Measurements from ENCODE around the gene CCDC167. TPM values are rescaled to one million over a fixed set of nuclear protein-coding genes. Genes with fewer than 3 reads are reported as not detected.

Gene CCDC167
- 41.4 and 47.6 TPM in 2 replicates for total RNA-seq (2014; rRNA removed)
- 63.4 TPM for polyA plus RNA-seq (2012)

- DNase-seq (ENCODE audit: low read depth), result peak; percentile 98
Measured at GRCh38 chr6:37499433-37500293, at the start of gene CCDC167. Gene CCDC167, minus strand, starts transcription at chr6:37499893. Its CDS starts 30 bp downstream, at chr6:37499863.

GRCh38 chr6:37549154-37549553, 49.5 kb upstream of the CCDC167 start:
- DNase-seq (ENCODE audit: low read depth), result no peak

- DNase-seq (ENCODE audit: low read depth), result no peak
Measured at GRCh38 chr6:37548067-37548674, 48.5 kb upstream of the CCDC167 start.

- DNase-seq (ENCODE audit: low read depth), result peak; percentile 27
Measured at GRCh38 chr6:37547564-37548061, 47.9 kb upstream of the CCDC167 start.

- DNase-seq (ENCODE audit: low read depth), result no peak
Measured at GRCh38 chr6:37546141-37546871, 46.6 kb upstream of the CCDC167 start.

GRCh38 chr6:37544530-37544929, 44.8 kb upstream of the CCDC167 start:
- no peak for DNase-seq (ENCODE audit: low read depth)

GRCh38 chr6:37543361-37543760, 43.7 kb upstream of the CCDC167 start:
- DNase-seq (ENCODE audit: low read depth), result no peak

GRCh38 chr6:37541346-37541745, 41.7 kb upstream of the CCDC167 start:
- no peak for DNase-seq (ENCODE audit: low read depth)

GRCh38 chr6:37540390-37540789, 40.7 kb upstream of the CCDC167 start:
- DNase-seq (ENCODE audit: low read depth), result no peak

GRCh38 chr6:37540029-37540352, 40.3 kb upstream of the CCDC167 start:
- no peak for DNase-seq (ENCODE audit: low read depth)

GRCh38 chr6:37539171-37540028, 39.7 kb upstream of the CCDC167 start:
- DNase-seq (ENCODE audit: low read depth), result peak; percentile 17

GRCh38 chr6:37538107-37538506, 38.4 kb upstream of the CCDC167 start:
- peak; percentile 25 for DNase-seq (ENCODE audit: low read depth)

GRCh38 chr6:37537548-37537947, 37.9 kb upstream of the CCDC167 start:
- no peak for DNase-seq (ENCODE audit: low read depth)

- DNase-seq (ENCODE audit: low read depth), result no peak
Measured at GRCh38 chr6:37536491-37537190, 36.9 kb upstream of the CCDC167 start.

GRCh38 chr6:37535759-37536490, 36.2 kb upstream of the CCDC167 start:
- DNase-seq (ENCODE audit: low read depth), result no peak

- DNase-seq (ENCODE audit: low read depth), result no peak
Measured at GRCh38 chr6:37535428-37535758, 35.7 kb upstream of the CCDC167 start.

- no peak for DNase-seq (ENCODE audit: low read depth)
Measured at GRCh38 chr6:37534893-37535292, 35.2 kb upstream of the CCDC167 start.

GRCh38 chr6:37532122-37532521, 32.4 kb upstream of the CCDC167 start:
- DNase-seq (ENCODE audit: low read depth), result no peak

- peak; percentile 31 for DNase-seq (ENCODE audit: low read depth)
Measured at GRCh38 chr6:37531437-37532036, 31.8 kb upstream of the CCDC167 start.

- DNase-seq (ENCODE audit: low read depth), result peak; percentile 25
Measured at GRCh38 chr6:37531026-37531425, 31.3 kb upstream of the CCDC167 start.
